A673 (cell line): ENCODE data around the gene ALOX12B. TPM values are rescaled to one million over a fixed set of nuclear protein-coding genes. Genes with fewer than 3 reads are reported as not detected.

Experiments used
- BruUV-seq: library from RNA; stranded (reverse); fragments of 400-500 nt; replicated peaks from 2 replicates; lab custom pipeline; 2021; lab: Mats Ljungman, UMichigan
- CTCF ChIA-PET: fragments of 300-600 bp; sonication (Branson Sonifier 250); formaldehyde crosslinking; loops from one replicate; lab custom pipeline; 2022; ENCODE audit warnings: antibody characterized with exemption; lab: Charles Lee
- POLR2A ChIA-PET: fragments of 300-600 bp; sonication (Branson Sonifier 250); formaldehyde crosslinking; loops from one replicate; lab custom pipeline; 2022; ENCODE audit warnings: antibody characterized with exemption; ENCODE audit not compliant: low non-redundant PET; lab: Charles Lee
- DNase-seq: peaks from one replicate; pipeline ENCODE4 v3.0.0-alpha.2; 2015; ENCODE audit warnings: low spot score
- H3K27ac ChIP-seq: fragments of 200-600 bp; sonication (generic); 2 replicates; pipeline ENCODE4 v1.5.1; 2016; ENCODE audit warnings: mixed run types, low read depth, mild to moderate bottlenecking, mixed read lengths, antibody characterized with exemption, low read length; ENCODE audit not compliant: poor library complexity, severe bottlenecking
- H3K27me3 ChIP-seq: fragments of 200-600 bp; sonication (generic); replicated peaks from 2 replicates; pipeline ENCODE4 v1.6.1; 2017; ENCODE audit warnings: mixed run types, low read depth, mild to moderate bottlenecking, mixed read lengths, antibody characterized with exemption, low read length; ENCODE audit not compliant: insufficient read depth, poor library complexity
- H3K36me3 ChIP-seq: fragments of 200-600 bp; sonication (generic); 2 replicates; pipeline ENCODE4 v1.6.1; 2016; ENCODE audit warnings: mixed run types, mild to moderate bottlenecking, mixed read lengths, antibody characterized with exemption, low read length; ENCODE audit not compliant: insufficient read depth, poor library complexity, severe bottlenecking
- H3K4me1 ChIP-seq: fragments of 200-600 bp; sonication (generic); 2 replicates; pipeline ENCODE4 v1.6.1; 2017; ENCODE audit warnings: mixed run types, mild to moderate bottlenecking, mixed read lengths, antibody characterized with exemption, low read length; ENCODE audit not compliant: insufficient read depth, poor library complexity, severe bottlenecking
- H3K4me3 ChIP-seq: fragments of 200-600 bp; sonication (generic); 2 replicates; pipeline ENCODE4 v1.5.1; 2016; ENCODE audit warnings: low read depth, mixed run types, mild to moderate bottlenecking, mixed read lengths, low read length; ENCODE audit not compliant: poor library complexity, severe bottlenecking
- H3K9me3 ChIP-seq: fragments of 200-600 bp; sonication (generic); 2 replicates; pipeline ENCODE4 v1.6.1; 2016; ENCODE audit warnings: mixed run types, low read depth, mild to moderate bottlenecking, mixed read lengths, antibody characterized with exemption, low read length; ENCODE audit not compliant: poor library complexity, severe bottlenecking
- EZH2 ChIP-seq: fragments of 200-600 bp; sonication (generic); IDR thresholded peaks from 2 replicates; pipeline ENCODE4 v1.6.1; 2017; ENCODE audit warnings: borderline replicate concordance, low read depth, mild to moderate bottlenecking, mixed read lengths, antibody characterized with exemption, low read length; ENCODE audit not compliant: poor library complexity, severe bottlenecking
- intact Hi-C: fragments of 100-400 bp; cut with micrococcal nuclease; formaldehyde crosslinking; loops from one replicate; pipeline ENCODE4 v1.10.0; 2022; ENCODE audit not compliant: unreplicated experiment
- total RNA-seq: library from RNA; stranded (reverse); gene quantifications from 2 replicates; pipeline ENCODE4 v1.2.3, GENCODE V29; 2021
- TF ChIP-seq, protein P1 (sequence below): fragments of 300-800, 200-600 bp; sonication (generic); conservative IDR thresholded peaks from 2 replicates; pipeline ENCODE4 v1.5.1; 2017; ENCODE audit warnings: low read depth, mild to moderate bottlenecking, antibody characterized with exemption, low read length, moderate library complexity, mixed read lengths

ALOX12B gene
- total RNA-seq, 1 experiment from 2014 or later = 0.39 TPM

DNA sequence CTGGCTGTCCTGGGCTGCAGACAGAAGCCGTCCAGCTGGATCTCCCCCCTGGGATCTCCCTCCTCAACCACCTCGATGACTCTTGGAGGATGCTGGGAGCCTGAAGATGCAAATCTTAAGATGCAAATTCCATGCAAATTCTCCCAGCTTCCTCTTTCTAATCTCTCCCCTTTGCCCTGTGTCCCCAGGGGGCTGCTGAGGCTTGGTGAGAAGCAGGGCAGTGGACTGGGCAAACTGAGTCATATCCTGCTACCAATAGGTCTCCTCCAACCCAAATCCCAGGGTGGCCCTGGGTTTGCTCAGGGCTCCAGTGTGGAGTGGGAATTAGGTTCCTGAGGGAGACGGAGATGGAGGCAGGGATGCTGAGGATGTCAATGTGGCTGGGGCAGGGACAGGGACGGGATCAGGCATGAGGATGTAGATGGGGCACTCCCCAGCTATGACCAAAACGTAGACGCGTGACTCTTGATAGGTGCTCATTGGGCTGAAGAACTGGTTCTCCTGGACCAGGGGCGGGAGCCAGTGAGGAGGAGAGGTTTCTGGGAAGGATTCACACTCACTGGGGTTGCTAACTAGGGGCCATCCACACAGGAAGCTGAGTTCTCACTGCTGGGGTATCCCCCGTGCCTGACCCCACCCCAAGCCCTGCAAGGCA lies 3.6 kb upstream of the ALOX12B start:
- CTCF ChIA-PET = interaction anchor here (0.7 to 0.9 kb wide), 2 partner anchors 26 to 473 kb away, joined by 3 to 11 read pairs; no protein-coding TSS in a partner anchor

DNA sequence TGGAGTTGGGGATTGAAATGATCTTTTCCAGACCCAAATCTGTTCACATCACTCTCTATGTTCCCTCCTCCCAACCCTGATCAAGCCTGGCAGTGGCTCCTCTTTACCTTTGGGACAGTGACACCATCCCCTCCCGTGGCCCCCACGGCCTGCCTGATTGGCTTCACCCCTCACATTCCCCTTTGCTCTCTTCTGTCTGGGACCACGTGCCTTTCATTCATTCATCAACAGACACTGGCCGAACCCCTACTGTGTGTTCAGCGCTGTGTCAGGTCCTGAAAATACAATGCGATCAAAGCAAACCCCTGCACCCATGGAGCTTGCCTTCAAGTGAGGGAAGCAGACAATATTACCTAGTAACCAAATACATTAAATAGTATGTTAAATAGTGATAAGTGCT lies 2.2 kb upstream of the ALOX12B start:
- intact Hi-C loops = no loop called here
- ChIA-PET CTCF (interaction anchor here (0.7 kb wide), 1 partner anchor 580 kb away, joined by 6 read pairs; no protein-coding TSS in a partner anchor), POLR2A (no interaction called here)
- no peaks in the 10 kb centered on the region for H3K4me1 ChIP-seq
- BruUV-seq = no TSS peak
- no peak for DNase-seq
- no peak overlapping the region for H3K4me3 ChIP-seq
- H3K27ac ChIP-seq = no peak overlapping the region
- TF ChIP-seq EZH2 = no peak
- TF ChIP-seq, protein P1, sequence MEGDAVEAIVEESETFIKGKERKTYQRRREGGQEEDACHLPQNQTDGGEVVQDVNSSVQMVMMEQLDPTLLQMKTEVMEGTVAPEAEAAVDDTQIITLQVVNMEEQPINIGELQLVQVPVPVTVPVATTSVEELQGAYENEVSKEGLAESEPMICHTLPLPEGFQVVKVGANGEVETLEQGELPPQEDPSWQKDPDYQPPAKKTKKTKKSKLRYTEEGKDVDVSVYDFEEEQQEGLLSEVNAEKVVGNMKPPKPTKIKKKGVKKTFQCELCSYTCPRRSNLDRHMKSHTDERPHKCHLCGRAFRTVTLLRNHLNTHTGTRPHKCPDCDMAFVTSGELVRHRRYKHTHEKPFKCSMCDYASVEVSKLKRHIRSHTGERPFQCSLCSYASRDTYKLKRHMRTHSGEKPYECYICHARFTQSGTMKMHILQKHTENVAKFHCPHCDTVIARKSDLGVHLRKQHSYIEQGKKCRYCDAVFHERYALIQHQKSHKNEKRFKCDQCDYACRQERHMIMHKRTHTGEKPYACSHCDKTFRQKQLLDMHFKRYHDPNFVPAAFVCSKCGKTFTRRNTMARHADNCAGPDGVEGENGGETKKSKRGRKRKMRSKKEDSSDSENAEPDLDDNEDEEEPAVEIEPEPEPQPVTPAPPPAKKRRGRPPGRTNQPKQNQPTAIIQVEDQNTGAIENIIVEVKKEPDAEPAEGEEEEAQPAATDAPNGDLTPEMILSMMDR = no peak
- H3K9me3 ChIP-seq = no peaks in the 10 kb centered on the region
- H3K27me3 ChIP-seq = peaks cover 14% of the 10 kb centered on the region
- no peaks in the 10 kb centered on the region for H3K36me3 ChIP-seq

More for the DNA sequence above, 3.6 kb upstream of the ALOX12B start:
- H3K9me3 ChIP-seq = no peaks in the 10 kb centered on the region
- no peak for DNase-seq
- no peak overlapping the region for H3K27ac ChIP-seq
- H3K4me1 ChIP-seq = no peaks in the 10 kb centered on the region
- POLR2A ChIA-PET = no interaction called here
- peaks cover 14% of the 10 kb centered on the region for H3K27me3 ChIP-seq
- no TSS peak for BruUV-seq
- no peak for TF ChIP-seq EZH2
- TF ChIP-seq, protein P1 = no peak
- no peaks in the 10 kb centered on the region for H3K36me3 ChIP-seq
- no peak overlapping the region for H3K4me3 ChIP-seq
- intact Hi-C loops = no loop called here

DNA sequence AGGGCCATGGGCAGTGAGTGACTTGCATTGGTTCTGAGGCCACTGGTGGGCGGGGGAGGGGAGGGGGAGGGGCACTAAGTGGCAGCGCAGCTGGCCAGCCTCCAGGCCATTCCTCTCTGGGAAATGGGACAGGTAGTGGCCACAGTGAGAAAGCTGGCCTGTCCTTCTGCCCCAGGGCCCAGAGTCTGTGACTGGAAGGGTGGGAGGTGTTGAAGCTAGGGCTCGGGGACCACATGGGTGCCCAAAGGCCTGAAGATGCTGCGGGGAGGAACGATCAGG lies 375 bp upstream of the ALOX12B start:
- Histone ChIP-seq H3K27ac (no peak overlapping the region), H3K4me3 (no peak overlapping the region), H3K36me3 (no peaks in the 10 kb centered on the region), H3K27me3 (peaks cover 20% of the 10 kb centered on the region), H3K9me3 (no peaks in the 10 kb centered on the region), H3K4me1 (no peaks in the 10 kb centered on the region)
- ChIA-PET CTCF (interaction anchor here (0.7 kb wide), 1 partner anchor 28 kb away, joined by 9 read pairs; no protein-coding TSS in a partner anchor), POLR2A (no interaction called here)
- BruUV-seq = no TSS peak
- DNase-seq = no peak
- TF ChIP-seq, protein P1 = no peak
- no peak for TF ChIP-seq EZH2
- intact Hi-C loops = no loop called here
